PC-3 (cell line): ENCODE data around the gene TXN. TPM values are rescaled to one million over a fixed set of nuclear protein-coding genes. Genes with fewer than 3 reads are reported as not detected.

Experiments used
- ATAC-seq: fragments of 200-7000 bp; cut with Tn5 transposase; 2 replicates; pipeline ENCODE4 v1.9.1; 2020; ENCODE audit warnings: mild to moderate bottlenecking, moderate library complexity
- BruUV-seq: library from RNA; stranded (reverse); fragments of 400-500 nt; replicated peaks from 2 replicates; lab custom pipeline; 2021; lab: Mats Ljungman, UMichigan
- CTCF ChIA-PET: fragments of 300-600 bp; sonication (Branson Sonifier 250); formaldehyde crosslinking; loops from one replicate; lab custom pipeline; 2022; ENCODE audit warnings: antibody characterized with exemption; lab: Charles Lee
- POLR2A ChIA-PET: fragments of 300-600 bp; sonication (Branson Sonifier 250); formaldehyde crosslinking; loops from one replicate; lab custom pipeline; 2022; ENCODE audit warnings: antibody characterized with exemption; ENCODE audit not compliant: unreplicated experiment; lab: Charles Lee
- DNase-seq: peaks from one replicate; pipeline ENCODE4 v3.0.0-alpha.2; 2015
- H2AFZ ChIP-seq: fragments of 300-600 bp; sonication (generic); 2 replicates; pipeline ENCODE4 v1.6.0; 2016; ENCODE audit warnings: antibody characterized with exemption, low read length
- H3F3A ChIP-seq: fragments of 300-600 bp; sonication (generic); one replicate; pipeline ENCODE4 v1.6.0; 2017; ENCODE audit warnings: antibody characterized with exemption, low read length, control low read depth, mild to moderate bottlenecking; ENCODE audit not compliant: unreplicated experiment
- H3K27ac ChIP-seq: fragments of 300-600 bp; sonication (generic); 2 replicates; pipeline ENCODE4 v1.5.1; 2016; ENCODE audit warnings: mild to moderate bottlenecking, low read length
- H3K27me3 ChIP-seq: fragments of 300-600 bp; sonication (generic); 2 replicates; pipeline ENCODE4 v1.6.1; 2016; ENCODE audit warnings: low read length, mixed read lengths
- H3K36me3 ChIP-seq: fragments of 300-600 bp; sonication (generic); 2 replicates; pipeline ENCODE4 v1.6.1; 2016; ENCODE audit warnings: low read depth, mixed run types, low read length, mixed read lengths
- H3K4me1 ChIP-seq: fragments of 300-600 bp; sonication (generic); 2 replicates; pipeline ENCODE4 v1.5.1; 2016; ENCODE audit warnings: low read length; ENCODE audit not compliant: insufficient read depth
- H3K4me2 ChIP-seq: fragments of 300-600 bp; sonication (generic); 2 replicates; pipeline ENCODE4 v1.6.0; 2016; ENCODE audit warnings: low read length
- H3K4me3 ChIP-seq: fragments of 300-600 bp; sonication (generic); 2 replicates; pipeline ENCODE4 v1.5.1; 2016; ENCODE audit warnings: mild to moderate bottlenecking, low read length, mixed read lengths
- H3K79me2 ChIP-seq: fragments of 300-600 bp; sonication (generic); 2 replicates; pipeline ENCODE4 v1.6.1; 2017; ENCODE audit warnings: low read length, mixed read lengths
- H3K9ac ChIP-seq: fragments of 300-600 bp; sonication (generic); 2 replicates; pipeline ENCODE4 v1.6.0; 2016; ENCODE audit warnings: mild to moderate bottlenecking, low read length
- H3K9me2 ChIP-seq: fragments of 300-600 bp; sonication (generic); replicated peaks from 2 replicates; pipeline ENCODE4 v1.6.1; 2016; ENCODE audit warnings: mixed run types, low read length, mixed read lengths
- H3K9me3 ChIP-seq: fragments of 300-600 bp; sonication (generic); 2 replicates; pipeline ENCODE4 v1.6.1; 2016; ENCODE audit warnings: low read length, mixed read lengths
- H4K20me1 ChIP-seq: fragments of 300-600 bp; sonication (generic); 2 replicates; pipeline ENCODE4 v1.6.1; 2016; ENCODE audit warnings: low read length, mixed read lengths
- EZH2 ChIP-seq: fragments of 300-600 bp; sonication (generic); IDR thresholded peaks from one replicate; pipeline ENCODE4 v1.6.1; 2017; ENCODE audit warnings: antibody characterized with exemption, mild to moderate bottlenecking, low read length; ENCODE audit not compliant: unreplicated experiment
- EZH2phosphoT487 ChIP-seq: fragments of 300-600 bp; sonication (generic); IDR thresholded peaks from 2 replicates; pipeline ENCODE4 v1.6.1; 2018; ENCODE audit warnings: mild to moderate bottlenecking, antibody characterized with exemption, low read length, borderline replicate concordance
- intact Hi-C: fragments of 100-400 bp; cut with micrococcal nuclease; formaldehyde crosslinking; loops from 2 replicates; pipeline ENCODE4 v1.9.0; 2023
- total RNA-seq: library from RNA; depleted of rRNA; stranded (reverse); fragments of >200 nt; gene quantifications from 2 replicates; pipeline ENCODE4 v1.2.3, GENCODE V29; 2014
- TF ChIP-seq, protein P1 (sequence below): fragments of 300-600 bp; sonication (generic); conservative IDR thresholded peaks from 2 replicates; pipeline ENCODE4 v1.5.1; 2017; ENCODE audit warnings: antibody characterized with exemption, low read depth, mild to moderate bottlenecking, low read length

Gene TXN
- total RNA-seq, 1 experiment from 2014 or later = 216 TPM

DNA sequence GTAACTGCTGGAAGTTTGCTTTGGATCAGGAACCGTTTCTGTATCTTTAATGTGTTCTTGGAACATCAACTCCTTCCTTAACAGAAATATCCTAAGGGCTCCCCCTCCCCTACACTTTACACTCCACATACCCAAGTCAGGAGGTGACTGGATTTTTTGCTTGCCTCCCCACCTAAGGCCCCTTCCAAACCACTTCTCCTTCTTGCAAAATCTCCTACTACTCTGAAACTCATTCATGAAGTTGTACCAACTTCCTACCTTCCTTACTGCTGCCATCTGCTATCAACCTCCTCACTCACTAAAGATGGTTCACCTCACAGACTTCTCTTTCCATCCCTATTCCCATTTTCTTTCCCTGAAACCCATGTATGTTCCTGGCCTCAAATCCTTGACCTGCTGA, 16.1 kb downstream of the TXN start:
- no peaks in the 10 kb centered on the region for H3K79me2 ChIP-seq
- TF ChIP-seq, protein P1, sequence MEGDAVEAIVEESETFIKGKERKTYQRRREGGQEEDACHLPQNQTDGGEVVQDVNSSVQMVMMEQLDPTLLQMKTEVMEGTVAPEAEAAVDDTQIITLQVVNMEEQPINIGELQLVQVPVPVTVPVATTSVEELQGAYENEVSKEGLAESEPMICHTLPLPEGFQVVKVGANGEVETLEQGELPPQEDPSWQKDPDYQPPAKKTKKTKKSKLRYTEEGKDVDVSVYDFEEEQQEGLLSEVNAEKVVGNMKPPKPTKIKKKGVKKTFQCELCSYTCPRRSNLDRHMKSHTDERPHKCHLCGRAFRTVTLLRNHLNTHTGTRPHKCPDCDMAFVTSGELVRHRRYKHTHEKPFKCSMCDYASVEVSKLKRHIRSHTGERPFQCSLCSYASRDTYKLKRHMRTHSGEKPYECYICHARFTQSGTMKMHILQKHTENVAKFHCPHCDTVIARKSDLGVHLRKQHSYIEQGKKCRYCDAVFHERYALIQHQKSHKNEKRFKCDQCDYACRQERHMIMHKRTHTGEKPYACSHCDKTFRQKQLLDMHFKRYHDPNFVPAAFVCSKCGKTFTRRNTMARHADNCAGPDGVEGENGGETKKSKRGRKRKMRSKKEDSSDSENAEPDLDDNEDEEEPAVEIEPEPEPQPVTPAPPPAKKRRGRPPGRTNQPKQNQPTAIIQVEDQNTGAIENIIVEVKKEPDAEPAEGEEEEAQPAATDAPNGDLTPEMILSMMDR = no peak
- no peak for TF ChIP-seq EZH2phosphoT487
- no peak for TF ChIP-seq EZH2
- no peak overlapping the region for H3K4me2 ChIP-seq
- ChIA-PET POLR2A (no interaction called here), CTCF (no interaction called here)
- H3K27ac ChIP-seq = no peak overlapping the region
- ATAC-seq (no peak), DNase-seq (no peak)
- H2AFZ ChIP-seq = no peak overlapping the region
- no TSS peak for BruUV-seq
- H3K4me3 ChIP-seq = no peak overlapping the region
- H3K27me3 ChIP-seq = no peaks in the 10 kb centered on the region
- H3K36me3 ChIP-seq = peaks cover 24% of the 10 kb centered on the region
- no peaks in the 10 kb centered on the region for H3K4me1 ChIP-seq
- no peaks in the 10 kb centered on the region for H3K9me2 ChIP-seq
- H3F3A ChIP-seq = no peaks in the 10 kb centered on the region
- H3K9ac ChIP-seq = no peak overlapping the region
- intact Hi-C loops = no loop called here
- no peaks in the 10 kb centered on the region for H3K9me3 ChIP-seq
- no peaks in the 10 kb centered on the region for H4K20me1 ChIP-seq

DNA sequence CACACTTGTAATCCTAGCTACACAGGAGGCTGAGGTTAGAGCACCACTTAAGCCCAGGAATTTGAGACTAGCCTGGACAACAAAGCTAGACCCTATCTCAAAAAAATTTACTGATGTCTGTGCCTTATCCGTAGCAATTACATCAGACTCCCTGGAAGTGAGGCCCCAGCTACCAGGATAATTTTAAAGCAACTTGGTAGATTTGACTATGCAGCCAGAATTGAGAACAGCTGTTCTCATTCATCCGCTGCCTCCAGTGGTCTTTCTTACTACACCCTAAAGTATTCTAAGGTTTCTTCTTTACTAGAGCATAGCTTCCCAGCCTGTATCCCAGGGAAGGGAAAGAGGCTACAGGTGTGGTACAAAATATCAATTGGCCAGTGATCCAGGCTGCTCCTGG, 28.0 kb downstream of the TXN start:
- Histone ChIP-seq H3K9me3 (no peaks in the 10 kb centered on the region), H3K27ac (no peak overlapping the region), H3F3A (no peaks in the 10 kb centered on the region), H3K79me2 (no peaks in the 10 kb centered on the region), H3K4me2 (no peak overlapping the region), H3K9me2 (no peaks in the 10 kb centered on the region), H3K27me3 (no peaks in the 10 kb centered on the region), H3K36me3 (no peaks in the 10 kb centered on the region), H3K4me1 (no peaks in the 10 kb centered on the region), H4K20me1 (no peaks in the 10 kb centered on the region), H2AFZ (no peak overlapping the region), H3K9ac (no peak overlapping the region), H3K4me3 (no peak overlapping the region)
- DNase-seq = no peak
- CTCF ChIA-PET = no interaction called here
- TF ChIP-seq, protein P1 = no peak
- TF ChIP-seq EZH2 (no peak), EZH2phosphoT487 (no peak)
- no peak for ATAC-seq
- intact Hi-C loops = no loop called here
- POLR2A ChIA-PET = no interaction called here
- no TSS peak for BruUV-seq

DNA sequence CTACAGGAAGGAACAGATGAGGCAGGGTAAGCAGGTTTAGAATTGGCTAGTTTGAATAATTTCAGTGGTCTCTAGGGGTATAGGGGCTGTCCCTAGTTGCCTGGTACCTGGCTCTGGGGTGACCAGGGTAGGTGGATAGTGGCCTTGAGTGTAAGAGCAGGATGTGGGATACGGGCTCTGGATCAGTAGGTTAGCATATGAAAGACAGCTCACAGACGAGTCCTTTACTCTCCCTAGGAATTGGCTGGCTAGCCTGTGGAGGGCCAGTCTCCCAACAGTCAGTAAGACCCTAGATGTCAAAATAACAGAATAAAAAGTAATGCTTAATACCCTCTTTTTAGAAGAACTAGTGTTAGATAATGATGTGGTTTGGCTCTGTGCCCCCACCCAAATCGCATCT, 31.7 kb downstream of the TXN start:
- Histone ChIP-seq H3K4me1 (no peaks in the 10 kb centered on the region), H3F3A (no peaks in the 10 kb centered on the region), H3K9me3 (no peaks in the 10 kb centered on the region), H3K27me3 (no peaks in the 10 kb centered on the region), H3K79me2 (no peaks in the 10 kb centered on the region), H2AFZ (no peak overlapping the region), H3K4me3 (no peak overlapping the region), H3K9ac (no peak overlapping the region), H3K36me3 (no peaks in the 10 kb centered on the region), H4K20me1 (no peaks in the 10 kb centered on the region), H3K27ac (no peak overlapping the region), H3K9me2 (no peaks in the 10 kb centered on the region), H3K4me2 (no peak overlapping the region)
- ATAC-seq (no peak), DNase-seq (no peak)
- TF ChIP-seq, protein P1 = no peak
- no peak for TF ChIP-seq EZH2
- TF ChIP-seq EZH2phosphoT487 = no peak
- no TSS peak for BruUV-seq
- ChIA-PET CTCF (no interaction called here), POLR2A (no interaction called here)
- intact Hi-C loops = no loop called here
